Naive thymus-derived CD4-positive, alpha-beta T cell (primary cell): Measurements from ENCODE around the gene TRDN. TPM values are rescaled to one million over a fixed set of nuclear protein-coding genes. Genes with fewer than 3 reads are reported as not detected.

ENCODE experiments used
- ATAC-seq: fragments of 150-1000 bp; cut with Tn5 transposase; 2 replicates; pipeline ENCODE4 v1.10.0; 2021; ENCODE audit warnings: mild to moderate bottlenecking, moderate library complexity
- CTCF ChIA-PET: fragments of 350-600 bp; sonication (Branson Sonifier 250); formaldehyde crosslinking; loops from one replicate; lab custom pipeline; 2021; ENCODE audit warnings: antibody characterized with exemption; lab: Charles Lee
- POLR2A ChIA-PET: fragments of 350-600 bp; sonication (Branson Sonifier 250); formaldehyde crosslinking; loops from one replicate; lab custom pipeline; 2021; ENCODE audit warnings: antibody characterized with exemption, inconsistent platforms; lab: Charles Lee
- DNase-seq, 9 donors: peaks; one replicate each; pipeline versions ENCODE4 v3.0.0 to v3.0.0-alpha.2; 2020 to 2022; ENCODE audit warnings: mixed read lengths in 1 of 9
- H3K27ac ChIP-seq: one replicate; pipeline ENCODE4 v1.7.0; 2013; ENCODE audit warnings: mild to moderate bottlenecking, low read depth, low read length, moderate library complexity
- H3K27me3 ChIP-seq, 2 donors: one replicate each; pipeline ENCODE4 v1.7.0; 2013; ENCODE audit warnings: low read length in 2 of 2, mild to moderate bottlenecking in 2 of 2, moderate library complexity in 2 of 2; ENCODE audit not compliant: control insufficient read depth in 2 of 2, insufficient read depth in 2 of 2
- H3K36me3 ChIP-seq, 3 experiments: 1 replicate in 2 of 3; 2 replicates in 1 of 3; pipeline ENCODE4 v1.7.0; 2013; ENCODE audit warnings: low read length in 3 of 3, mild to moderate bottlenecking in 3 of 3, moderate library complexity in 1 of 3; ENCODE audit not compliant: insufficient read depth in 3 of 3, control insufficient read depth in 2 of 3
- H3K4me1 ChIP-seq, 2 donors: one replicate each; pipeline ENCODE4 v1.7.0; 2013; ENCODE audit warnings: low read length in 2 of 2, mild to moderate bottlenecking in 2 of 2, moderate library complexity in 1 of 2; ENCODE audit not compliant: control insufficient read depth in 2 of 2, insufficient read depth in 2 of 2
- H3K4me3 ChIP-seq: 2 replicates; pipeline ENCODE4 v1.7.0; 2013; ENCODE audit warnings: mild to moderate bottlenecking, low read length
- H3K9me3 ChIP-seq, 3 experiments: 1 replicate in 2 of 3; 2 replicates in 1 of 3; pipeline ENCODE4 v1.7.0; 2013; ENCODE audit warnings: low read length in 3 of 3; ENCODE audit not compliant: control insufficient read depth in 2 of 3
- H3K27ac Mint-ChIP-seq, 9 donors: one replicate each; pipeline ENCODE4 v1.8.0; 2020 to 2022; ENCODE audit warnings: mixed read lengths in 9 of 9, mild to moderate bottlenecking in 8 of 9, moderate library complexity in 5 of 9, inconsistent platforms in 2 of 9
- H3K27me3 Mint-ChIP-seq, 5 donors: one replicate each; pipeline ENCODE4 v1.8.0; 2021 to 2022; ENCODE audit warnings: mixed read lengths in 5 of 5, mild to moderate bottlenecking in 1 of 5
- H3K36me3 Mint-ChIP-seq, 5 donors: one replicate each; pipeline ENCODE4 v1.8.0; 2020 to 2022; ENCODE audit warnings: mixed read lengths in 5 of 5, mild to moderate bottlenecking in 3 of 5, inconsistent platforms in 1 of 5
- H3K4me1 Mint-ChIP-seq, 7 donors: one replicate each; pipeline ENCODE4 v1.8.0; 2020 to 2022; ENCODE audit warnings: mixed read lengths in 7 of 7, mild to moderate bottlenecking in 3 of 7, inconsistent platforms in 1 of 7
- H3K4me3 Mint-ChIP-seq, 10 donors: one replicate each; pipeline ENCODE4 v1.8.0; 2020 to 2022; ENCODE audit warnings: mild to moderate bottlenecking in 10 of 10, mixed read lengths in 10 of 10, moderate library complexity in 6 of 10, inconsistent platforms in 2 of 10
- H3K9me3 Mint-ChIP-seq, 11 donors: one replicate each; pipeline ENCODE4 v1.8.0; 2020 to 2022; ENCODE audit warnings: mixed read lengths in 11 of 11, mild to moderate bottlenecking in 4 of 11, inconsistent platforms in 1 of 11, moderate library complexity in 1 of 11
- intact Hi-C, 2 donors: fragments of 100-400 bp; cut with micrococcal nuclease; formaldehyde crosslinking; loops; one replicate each; pipeline ENCODE4 v1.15.1; 2023
- polyA plus RNA-seq, 2 donors: library from polyadenylated mRNA; unstranded; fragments of 300-500 nt; fragmentation: Illumina TruSeq; gene quantifications; one replicate each; pipeline ENCODE4 v1.2.3, GENCODE V29; 2021
- total RNA-seq, 6 experiments: library from RNA in 5 of 6; stranded (reverse) in 5 of 6; gene quantifications; 1 replicate in 5 of 6; 2 replicates in 1 of 6; pipeline ENCODE4 v1.2.3 and lab custom pipeline; 2021 to 2026

TRDN gene
- total and polyA plus RNA-seq, 7 experiments from 2014 or later: not detected

- H3K36me3 Mint-ChIP-seq: no peaks in the 10 kb centered on the region
- no peaks in the 10 kb centered on the region for H3K27me3 ChIP-seq
- CTCF ChIA-PET: no interaction called here
- H3K27ac Mint-ChIP-seq: no peak overlapping the region
- no peaks in the 10 kb centered on the region for H3K9me3 ChIP-seq
- no peaks in the 10 kb centered on the region for H3K4me1 ChIP-seq
- no peaks in the 10 kb centered on the region for H3K27me3 Mint-ChIP-seq
- H3K4me3 ChIP-seq: no peak overlapping the region
- no peak for ATAC-seq
- intact Hi-C loops: no loop called here
- no peaks in the 10 kb centered on the region for H3K4me1 Mint-ChIP-seq
- no peak for DNase-seq
- no peak overlapping the region for H3K27ac ChIP-seq
- H3K4me3 Mint-ChIP-seq: no peak overlapping the region
- POLR2A ChIA-PET: no interaction called here
- peaks cover 0 to 12% (median 0%) of the 10 kb centered on the region in 11 donors for H3K9me3 Mint-ChIP-seq
- H3K36me3 ChIP-seq: no peaks in the 10 kb centered on the region
Observed at GRCh38 chr6:123648020-123648580, 11.3 kb upstream of the TRDN start.

GRCh38 chr6:123641497-123641896 lies 4.7 kb upstream of the TRDN start:
- H3K4me1 ChIP-seq: no peaks in the 10 kb centered on the region
- Mint-ChIP-seq H3K27ac (no peak overlapping the region), H3K36me3 (no peaks in the 10 kb centered on the region), H3K27me3 (no peaks in the 10 kb centered on the region), H3K4me3 (no peak overlapping the region), H3K9me3 (peaks cover 0 to 7% (median 1%) of the 10 kb centered on the region in 11 donors), H3K4me1 (no peaks in the 10 kb centered on the region)
- no peak overlapping the region for H3K4me3 ChIP-seq
- H3K9me3 ChIP-seq: no peaks in the 10 kb centered on the region
- ATAC-seq: no peak
- DNase-seq: no peak
- CTCF ChIA-PET: no interaction called here
- intact Hi-C loops: no loop called here
- no peaks in the 10 kb centered on the region for H3K27me3 ChIP-seq
- POLR2A ChIA-PET: no interaction called here
- H3K36me3 ChIP-seq: no peaks in the 10 kb centered on the region
- no peak overlapping the region for H3K27ac ChIP-seq

DNA sequence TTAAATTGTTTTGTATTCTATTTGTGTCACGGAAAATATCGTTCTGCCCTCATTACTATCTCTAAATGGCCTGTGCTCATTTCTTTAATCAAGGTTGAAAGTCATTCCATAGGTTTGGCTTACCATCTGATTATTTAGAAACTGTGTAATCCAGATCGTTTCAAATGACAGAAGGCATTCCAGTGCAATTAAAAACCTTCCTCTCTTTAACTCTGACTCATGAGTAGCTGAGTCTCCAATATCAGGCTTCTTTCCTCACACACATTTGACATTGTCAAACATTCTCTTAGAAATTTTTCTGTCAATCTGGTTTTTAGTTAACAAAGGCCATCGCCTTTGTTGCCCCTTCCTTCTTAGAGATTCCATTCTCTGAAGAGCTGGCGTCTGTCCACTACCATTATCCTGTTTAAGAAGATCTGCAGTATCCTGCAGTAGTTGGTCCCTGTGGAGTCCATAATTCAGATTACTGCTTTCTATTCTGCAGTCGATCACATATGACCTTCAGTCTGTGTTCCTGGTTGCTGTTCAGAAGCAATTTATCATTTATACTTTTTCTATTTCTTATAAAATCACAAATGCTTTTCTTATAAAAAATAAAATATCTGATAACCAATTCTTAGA lies 3.9 kb upstream of the TRDN start:
- DNase-seq (no peak), ATAC-seq (no peak)
- Histone ChIP-seq H3K9me3 (no peaks in the 10 kb centered on the region), H3K27me3 (no peaks in the 10 kb centered on the region), H3K4me1 (no peaks in the 10 kb centered on the region), H3K36me3 (no peaks in the 10 kb centered on the region), H3K4me3 (no peak overlapping the region), H3K27ac (no peak overlapping the region)
- Mint-ChIP-seq H3K36me3 (no peaks in the 10 kb centered on the region), H3K27me3 (no peaks in the 10 kb centered on the region), H3K27ac (no peak overlapping the region), H3K9me3 (peaks cover 0 to 7% (median 0%) of the 10 kb centered on the region in 11 donors), H3K4me1 (no peaks in the 10 kb centered on the region), H3K4me3 (no peak overlapping the region)
- intact Hi-C loops: no loop called here
- ChIA-PET POLR2A (no interaction called here), CTCF (no interaction called here)

GRCh38 chr6:123638865-123639264 lies 2.1 kb upstream of the TRDN start:
- intact Hi-C loops: no loop called here
- CTCF ChIA-PET: interaction anchor here (0.9 kb wide), 1 partner anchor 8 kb away, joined by 3 read pairs; no protein-coding TSS in a partner anchor

DNA sequence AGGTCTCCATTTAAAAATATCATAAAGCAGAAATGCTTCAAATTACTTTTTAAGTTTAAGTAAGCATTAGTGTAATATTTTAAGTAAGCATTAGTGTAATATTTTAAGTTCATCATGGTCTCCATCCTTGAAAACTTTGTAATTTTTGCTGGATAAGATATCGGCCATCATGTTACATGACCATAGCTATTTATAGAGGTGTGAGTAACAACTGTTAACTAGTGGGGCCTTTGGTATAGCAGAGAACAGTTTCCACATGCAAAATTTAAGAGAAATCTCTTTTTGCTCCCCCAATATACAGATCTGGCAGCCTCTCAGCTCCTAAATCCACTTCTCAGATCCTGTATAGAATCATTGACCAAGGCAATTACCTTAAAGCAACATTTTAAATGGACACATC lies 468 bp downstream of the TRDN start:
- intact Hi-C loops: no loop called here
- Histone ChIP-seq H3K4me3 (no peak overlapping the region), H3K4me1 (no peaks in the 10 kb centered on the region), H3K27me3 (no peaks in the 10 kb centered on the region), H3K27ac (no peak overlapping the region), H3K36me3 (no peaks in the 10 kb centered on the region), H3K9me3 (no peaks in the 10 kb centered on the region)
- Mint-ChIP-seq H3K27me3 (no peaks in the 10 kb centered on the region), H3K9me3 (peaks cover 0 to 3% (median 0%) of the 10 kb centered on the region in 11 donors), H3K4me1 (no peaks in the 10 kb centered on the region), H3K36me3 (no peaks in the 10 kb centered on the region), H3K4me3 (no peak overlapping the region), H3K27ac (no peak overlapping the region)
- DNase-seq (no peak), ATAC-seq (no peak)
- POLR2A ChIA-PET: no interaction called here
- CTCF ChIA-PET: no interaction called here

More at GRCh38 chr6:123638865-123639264, 2.1 kb upstream of the TRDN start:
- no peak overlapping the region for H3K27ac ChIP-seq
- no peaks in the 10 kb centered on the region for H3K4me1 Mint-ChIP-seq
- no peak overlapping the region for H3K4me3 ChIP-seq
- H3K9me3 Mint-ChIP-seq: peaks cover 0 to 7% (median 0%) of the 10 kb centered on the region in 11 donors
- H3K9me3 ChIP-seq: no peaks in the 10 kb centered on the region
- H3K4me1 ChIP-seq: no peaks in the 10 kb centered on the region
- POLR2A ChIA-PET: no interaction called here
- H3K27me3 Mint-ChIP-seq: no peaks in the 10 kb centered on the region
- no peak for ATAC-seq
- no peak for DNase-seq
- no peaks in the 10 kb centered on the region for H3K36me3 Mint-ChIP-seq
- H3K36me3 ChIP-seq: no peaks in the 10 kb centered on the region
- H3K4me3 Mint-ChIP-seq: no peak overlapping the region
- no peak overlapping the region for H3K27ac Mint-ChIP-seq
- no peaks in the 10 kb centered on the region for H3K27me3 ChIP-seq

DNA sequence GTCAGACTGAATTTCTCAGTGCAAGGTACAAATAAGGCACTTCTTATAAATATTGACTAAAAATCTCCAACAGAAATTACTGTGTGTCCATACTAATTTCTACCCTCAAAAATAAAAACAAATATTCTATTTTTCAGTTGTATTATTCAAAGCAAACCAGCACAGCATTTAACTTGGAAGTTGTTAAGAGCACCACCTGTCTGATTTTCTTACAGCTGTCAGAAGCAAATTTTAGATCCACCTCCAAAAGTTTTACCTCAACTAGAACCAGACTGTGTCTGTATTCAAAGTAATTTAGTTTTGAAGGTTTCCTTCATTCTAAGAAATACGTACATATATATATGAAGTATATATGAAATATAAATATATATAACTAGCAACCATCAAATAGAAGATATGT lies 1.2 kb downstream of the TRDN start:
- Histone ChIP-seq H3K27ac (no peak overlapping the region), H3K9me3 (no peaks in the 10 kb centered on the region), H3K36me3 (no peaks in the 10 kb centered on the region), H3K4me3 (no peak overlapping the region), H3K27me3 (no peaks in the 10 kb centered on the region), H3K4me1 (no peaks in the 10 kb centered on the region)
- Mint-ChIP-seq H3K4me3 (no peak overlapping the region), H3K4me1 (no peaks in the 10 kb centered on the region), H3K27me3 (no peaks in the 10 kb centered on the region), H3K9me3 (peaks cover 0 to 3% (median 0%) of the 10 kb centered on the region in 11 donors), H3K27ac (no peak overlapping the region), H3K36me3 (no peaks in the 10 kb centered on the region)
- ChIA-PET CTCF (no interaction called here), POLR2A (no interaction called here)
- intact Hi-C loops: no loop called here
- no peak for DNase-seq
- no peak for ATAC-seq

GRCh38 chr6:123635144-123635543 lies 1.6 kb downstream of the TRDN start:
- Mint-ChIP-seq H3K4me1 (no peaks in the 10 kb centered on the region), H3K27me3 (no peaks in the 10 kb centered on the region), H3K4me3 (no peak overlapping the region), H3K36me3 (no peaks in the 10 kb centered on the region), H3K9me3 (peaks cover 0 to 3% (median 0%) of the 10 kb centered on the region in 11 donors), H3K27ac (no peak overlapping the region)
- Histone ChIP-seq H3K27ac (no peak overlapping the region), H3K36me3 (no peaks in the 10 kb centered on the region), H3K9me3 (no peaks in the 10 kb centered on the region), H3K27me3 (no peaks in the 10 kb centered on the region), H3K4me3 (no peak overlapping the region), H3K4me1 (no peaks in the 10 kb centered on the region)
- no peak for DNase-seq
- ATAC-seq: no peak
- POLR2A ChIA-PET: no interaction called here
- CTCF ChIA-PET: no interaction called here
- intact Hi-C loops: no loop called here
